DMS79 treated with DMSO at 0.1 percent for 48 hours (cell line): Measurements from ENCODE around the gene PPIE.

ENCODE experiments used
- DNase-seq: peaks from one replicate; lab custom pipeline; 2025; lab: John Stamatoyannopoulos, UW

Gene PPIE

GRCh38 chr1:39720094-39720999 lies 18.3 kb upstream of the PPIE start:
- DNase-seq = peak; percentile 84

GRCh38 chr1:39721664-39722063 lies 17.0 kb upstream of the PPIE start:
- no peak for DNase-seq

- DNase-seq = no peak
Observed at GRCh38 chr1:39722495-39722894, 16.2 kb upstream of the PPIE start.

GRCh38 chr1:39726600-39726999 lies 12.1 kb upstream of the PPIE start:
- no peak for DNase-seq

- no peak for DNase-seq
Observed at GRCh38 chr1:39727221-39727931, 11.3 kb upstream of the PPIE start.

- peak; percentile 70 for DNase-seq
Observed at GRCh38 chr1:39727932-39728317, 10.8 kb upstream of the PPIE start.

DNA sequence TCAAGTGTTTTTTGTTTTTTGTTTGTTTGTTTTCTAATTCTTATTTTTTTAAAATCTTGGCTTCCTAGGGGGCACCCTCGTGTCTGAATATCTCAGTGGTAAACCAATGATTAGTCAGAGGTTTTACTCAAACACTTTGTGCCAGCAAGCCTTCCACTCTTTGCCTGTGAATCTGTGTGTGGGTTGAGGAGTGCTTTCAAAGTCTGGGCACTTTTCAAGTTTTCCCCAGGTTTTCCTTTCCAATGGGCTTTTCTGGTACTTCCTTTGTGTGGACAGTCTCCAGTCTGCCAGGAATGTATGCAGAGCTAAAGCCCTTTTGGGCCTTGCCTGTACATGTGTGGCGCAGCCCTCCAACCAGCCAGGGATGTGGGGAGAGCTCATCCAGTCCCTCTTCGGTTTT lies 9.7 kb upstream of the PPIE start:
- no peak for DNase-seq

GRCh38 chr1:39729842-39730241 lies 8.8 kb upstream of the PPIE start:
- DNase-seq = no peak

GRCh38 chr1:39732730-39733129 lies 6.0 kb upstream of the PPIE start:
- DNase-seq = peak; percentile 37

DNA sequence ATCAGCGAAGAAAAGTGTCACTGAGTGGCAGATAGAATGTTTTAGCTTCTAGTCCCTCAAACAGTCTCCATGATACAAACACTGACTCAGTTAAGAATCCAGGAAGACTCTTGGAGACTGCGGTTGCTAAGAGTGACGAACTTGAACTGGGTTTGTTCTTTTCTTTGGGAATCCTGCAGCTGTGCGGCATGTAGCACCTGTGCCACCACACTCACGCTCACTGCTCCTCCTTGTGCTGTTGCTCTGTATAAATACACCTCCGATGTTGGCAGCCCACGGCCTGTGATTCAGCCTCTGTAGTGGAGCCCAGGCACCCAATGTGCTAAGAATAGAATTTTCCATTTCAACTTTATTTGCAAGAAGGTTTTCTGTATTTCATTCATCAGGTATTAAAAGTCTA lies 5.5 kb upstream of the PPIE start:
- DNase-seq = peak; percentile 50

DNA sequence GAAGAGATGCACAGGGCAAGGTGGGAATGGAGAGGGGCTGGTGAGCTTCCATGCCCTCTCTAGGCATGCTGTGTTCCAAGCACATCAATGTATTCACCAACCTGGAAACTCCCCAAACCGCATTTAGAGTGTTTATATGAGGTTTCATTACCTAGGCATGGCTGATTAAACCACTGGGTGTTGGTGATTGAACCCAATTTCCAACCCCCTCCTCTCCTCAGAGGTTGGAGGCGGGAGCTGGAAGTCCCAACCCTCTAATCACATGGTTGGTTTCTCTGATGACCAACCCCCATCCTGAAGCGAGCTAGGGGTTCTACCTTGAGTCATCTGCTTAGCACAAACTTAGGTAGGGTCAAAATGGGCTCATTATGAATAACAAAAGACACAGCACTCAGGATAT lies 3.0 kb upstream of the PPIE start:
- DNase-seq = no peak

DNA sequence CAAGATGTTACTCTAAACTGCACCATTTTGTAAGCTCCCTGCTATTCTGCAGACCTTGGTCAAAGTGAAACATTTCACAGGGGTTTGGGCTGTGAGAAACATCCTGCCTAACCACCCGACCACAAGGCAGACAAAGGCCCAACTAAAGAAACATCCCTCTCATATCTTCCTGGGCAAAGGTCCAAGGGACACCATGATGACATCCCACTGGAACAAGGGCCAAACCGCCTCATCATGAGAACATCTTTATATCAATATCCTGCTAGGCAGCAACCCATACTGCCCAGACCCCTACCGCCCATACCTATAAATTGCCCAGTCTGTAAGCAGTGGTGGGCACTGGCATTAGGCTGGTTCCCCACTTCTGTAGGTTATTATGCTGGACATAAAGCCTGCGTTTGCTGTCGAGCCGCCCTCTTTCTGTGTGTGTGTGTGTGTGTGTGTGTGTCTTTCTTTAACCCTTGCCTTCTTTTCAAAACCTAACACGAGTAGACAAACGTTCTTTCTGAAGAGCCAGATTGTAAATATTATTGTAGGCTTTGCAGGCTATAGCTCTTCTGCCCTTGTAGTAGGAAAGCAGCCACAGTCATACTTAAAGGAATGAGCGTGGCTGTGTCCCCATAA lies 1.0 kb upstream of the PPIE start:
- no peak for DNase-seq

DNA sequence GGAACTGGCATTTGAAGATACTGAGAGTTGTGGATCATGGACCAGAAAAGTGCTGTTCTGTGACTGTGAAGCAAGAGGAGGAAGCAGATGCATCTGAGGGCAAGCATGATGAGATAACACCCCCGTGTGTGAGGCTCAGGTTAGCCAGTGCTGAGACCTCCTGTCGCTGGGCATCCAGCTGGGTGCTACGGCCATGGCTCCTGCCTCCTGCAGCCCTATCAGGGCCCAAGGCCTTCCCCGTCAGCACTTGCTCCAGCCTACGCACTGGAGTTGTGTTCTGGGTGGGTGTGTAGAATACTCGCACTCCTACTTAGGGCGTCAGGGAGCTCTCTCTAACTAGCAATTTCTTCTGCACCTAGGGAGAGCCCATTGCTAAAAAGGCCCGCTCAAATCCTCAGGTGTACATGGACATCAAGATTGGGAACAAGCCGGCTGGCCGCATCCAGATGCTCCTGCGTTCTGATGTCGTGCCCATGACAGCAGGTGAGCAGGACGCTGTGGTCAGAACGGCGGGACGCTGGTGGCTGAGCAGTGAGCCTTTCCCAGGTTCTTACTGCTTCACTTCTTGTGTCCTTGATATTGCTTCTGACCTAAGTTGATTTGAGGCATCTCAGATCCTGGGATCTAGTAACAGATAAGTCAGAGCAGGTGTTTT lies 6.5 kb downstream of the PPIE start:
- DNase-seq = no peak

DNA sequence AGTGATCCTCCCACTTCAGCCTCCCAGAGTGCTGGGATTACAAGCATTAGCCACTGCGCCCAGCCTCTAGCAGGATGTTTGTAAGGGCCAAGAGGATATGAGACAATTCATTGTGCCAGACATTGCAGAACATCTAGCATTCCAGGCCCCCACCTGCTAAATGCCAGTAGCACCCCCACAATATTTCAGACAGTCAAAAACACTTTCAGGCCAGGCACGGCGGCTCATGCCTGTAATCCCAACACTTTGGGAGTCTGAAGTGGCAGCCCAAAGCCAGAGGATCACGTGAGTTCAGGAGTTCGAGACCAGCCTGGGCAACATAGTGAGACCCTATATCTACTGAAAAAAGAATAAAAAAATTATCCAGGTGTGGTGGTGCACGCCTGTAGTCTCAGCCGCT lies 12.9 kb downstream of the PPIE start:
- no peak for DNase-seq

- DNase-seq = no peak
Observed at GRCh38 chr1:39752703-39753102, 14.0 kb downstream of the PPIE start.

GRCh38 chr1:39753132-39754025 lies 14.7 kb downstream of the PPIE start:
- DNase-seq = no peak

GRCh38 chr1:39754026-39754570 lies 15.4 kb downstream of the PPIE start:
- no peak for DNase-seq

GRCh38 chr1:39754906-39755504 lies 16.3 kb downstream of the PPIE start:
- no peak for DNase-seq

DNA sequence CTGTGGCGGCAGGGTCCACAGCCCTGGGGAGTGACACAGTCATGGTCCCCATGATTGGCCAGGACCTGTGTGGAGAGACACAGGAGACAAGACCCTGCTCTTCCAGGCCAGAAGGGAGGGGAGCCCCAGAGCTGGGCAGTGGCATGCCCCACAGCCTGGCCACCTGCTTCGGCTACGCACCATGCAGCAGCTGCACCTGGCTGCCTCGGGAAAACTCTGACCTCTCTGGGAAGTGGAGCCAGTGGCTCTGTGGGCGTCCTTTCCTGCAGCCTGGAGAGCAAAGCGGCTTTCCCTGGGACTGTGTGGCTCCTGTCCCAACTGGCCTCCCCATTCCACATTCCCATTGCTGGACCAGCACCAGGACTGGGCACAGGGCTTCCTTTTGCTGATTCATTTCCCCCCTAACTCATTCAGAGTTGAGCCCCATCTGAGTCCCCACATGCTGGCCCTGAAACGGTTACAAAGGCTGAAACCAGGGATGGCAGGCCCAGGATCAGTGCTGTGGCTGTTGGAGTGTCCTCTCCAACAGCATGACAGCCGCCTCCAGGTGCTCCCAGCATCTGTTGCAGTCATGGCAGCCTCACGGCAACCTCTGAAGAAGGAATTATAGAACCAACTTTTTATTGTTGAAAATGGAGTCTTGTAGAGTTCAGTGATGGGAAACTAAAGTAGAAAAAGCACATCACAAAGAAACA lies 17.4 kb downstream of the PPIE start:
- no peak for DNase-seq

GRCh38 chr1:39757501-39757900 lies 18.8 kb downstream of the PPIE start:
- no peak for DNase-seq
